K562 (cell line): Measurements from ENCODE around the gene HOXB5. TPM values are rescaled to one million over a fixed set of nuclear protein-coding genes. Genes with fewer than 3 reads are reported as not detected.

ENCODE experiments used
- DEAF1 ChIP-seq: fragments of 450-650 bp; formaldehyde crosslinking; IDR thresholded peaks from 2 replicates; pipeline ENCODE4 v1.4.0; 2020; ENCODE audit warnings: mild to moderate bottlenecking, moderate library complexity
- JUND ChIP-seq, 2 experiments: IDR thresholded peaks; 2 replicates in 1 of 2; 3 replicates in 1 of 2; pipeline ENCODE4 v1.6.1; 2011; ENCODE audit warnings: borderline replicate concordance in 2 of 2, low read depth in 2 of 2, low read length in 2 of 2, improper control_type of control experiment in 1 of 2, missing biosample characterization in 1 of 2, missing genetic modification characterization in 1 of 2, missing genetic modification reagents in 1 of 2
- KAT7 ChIP-seq: sonication (generic); formaldehyde crosslinking; IDR thresholded peaks from 2 replicates; pipeline ENCODE4 v1.8.0; 2022; ENCODE audit warnings: missing genetic modification reagents, mild to moderate bottlenecking, borderline replicate concordance
- KLF13 ChIP-seq: fragments of 450-650 bp; IDR thresholded peaks from 2 replicates; pipeline ENCODE4 v1.6.1; 2016; ENCODE audit warnings: missing genetic modification characterization, low read depth, mild to moderate bottlenecking, missing compliant biosample characterization, moderate library complexity, borderline replicate concordance
- NBN ChIP-seq: fragments of 450-650 bp; IDR thresholded peaks from 2 replicates; pipeline ENCODE4 v1.6.1; 2016; ENCODE audit warnings: low read depth, mild to moderate bottlenecking
- NEUROD1 ChIP-seq: fragments of 150-350 bp; IDR thresholded peaks from 2 replicates; pipeline ENCODE4 v1.6.1; 2014; ENCODE audit warnings: borderline replicate concordance, low read length, low read depth; ENCODE audit not compliant: partially characterized antibody
- RAD21 ChIP-seq, 2 experiments: fragments of 250-450 bp in 1 of 2; fragments of 450-650 bp in 1 of 2; sonication (Bioruptor Pico) in 1 of 2; formaldehyde crosslinking in 1 of 2; IDR thresholded peaks in 1 of 2; conservative IDR thresholded peaks in 1 of 2; 2 replicates each; pipeline versions ENCODE4 v1.4.0 to v1.8.0; 2020 to 2022; ENCODE audit warnings: mild to moderate bottlenecking in 2 of 2, moderate library complexity in 1 of 2
- RCOR1 ChIP-seq, 2 experiments: IDR thresholded peaks; 2 replicates each; pipeline ENCODE4 v1.6.1; 2012; ENCODE audit warnings: low read depth in 2 of 2, low read length in 2 of 2, borderline replicate concordance in 1 of 2, improper control_type of control experiment in 1 of 2
- RERE ChIP-seq: sonication (generic); formaldehyde crosslinking; IDR thresholded peaks from 2 replicates; pipeline ENCODE4 v1.8.0; 2023; ENCODE audit warnings: missing genetic modification reagents, mild to moderate bottlenecking, borderline replicate concordance
- RFX1 ChIP-seq: fragments of 450-650 bp; IDR thresholded peaks from 2 replicates; pipeline ENCODE4 v1.6.1; 2016; ENCODE audit warnings: mild to moderate bottlenecking, moderate library complexity
- SETDB1 ChIP-seq: IDR thresholded peaks from one replicate; pipeline ENCODE4 v1.6.1; 2012; ENCODE audit warnings: low read length, control low read depth, inconsistent platforms
- ZBED1 ChIP-seq: IDR thresholded peaks from 2 replicates; pipeline ENCODE4 v1.6.1; 2014
- ZNF589 ChIP-seq: fragments of 200-800 bp; sonication (Bioruptor generic); IDR thresholded peaks from 2 replicates; pipeline ENCODE4 v1.6.1; 2016; ENCODE audit warnings: low read depth, missing genetic modification characterization, missing compliant biosample characterization
- polyA plus RNA-seq, 8 experiments: library from polyadenylated mRNA; depleted of rRNA in 4 of 8; stranded (reverse) in 5 of 8; unstranded in 3 of 8; fragments of >200 nt; fragmentation: Nextera tagmentation in 2 of 8; fragmentation: Illumina TruSeq in 1 of 8; extraction: Ambion mirVana in 2 of 8; extraction: Trizol in 1 of 8; gene quantifications; 2 replicates each; pipeline versions ENCODE4 v1.2.1 to v1.2.3, GENCODE V29; 2011 to 2014; ENCODE audit warnings: inconsistent platforms in 1 of 8, missing spikeins in 1 of 8
- total RNA-seq, 7 experiments: library from RNA; depleted of rRNA in 6 of 7; stranded (reverse); fragments of >200 nt in 6 of 7; fragmentation: Illumina TruSeq in 2 of 7; extraction: Trizol in 2 of 7; gene quantifications; 2 replicates each; pipeline versions ENCODE4 v1.2.1 to v1.2.3, GENCODE V29; 2011 to 2021; ENCODE audit warnings: low replicate concordance in 1 of 7
- TF ChIP-seq, protein P1 (sequence below), 2 experiments: fragments of 250-450 bp in 1 of 2; fragments of 450-650 bp in 1 of 2; sonication (Bioruptor Pico) in 1 of 2; IDR thresholded peaks; 2 replicates each; pipeline versions ENCODE4 v1.6.1 to v1.8.0; 2016 to 2021; ENCODE audit warnings: mild to moderate bottlenecking in 2 of 2, moderate library complexity in 2 of 2, missing compliant biosample characterization in 1 of 2, missing genetic modification characterization in 1 of 2

The HOXB5 gene
- total and polyA plus RNA-seq, 9 of the 15 experiments (the other 6 are each of a cell fraction or from before 2014, with no cell fraction given) = 0.24 to 2.7 (median 0.65) TPM

GRCh38 chr17:48630925-48631692 is 37.5 kb upstream of the HOXB5 start (continued):
- no peak for TF ChIP-seq RERE (CRISPR knock-in tag)
- peak; percentile 62; the same call in 1 of the 2 replicates for TF ChIP-seq NBN
- TF ChIP-seq JUND (IDR thresholded peaks at IDR 0.05; ENCODE audit: borderline replicate concordance, low read depth, low read length) = peak; percentile 69
- peak; percentile 70; the same call in 2 of the 3 replicates for TF ChIP-seq JUND (tag; IDR thresholded peaks at IDR 0.05; ENCODE audit: borderline replicate concordance, low read depth, low read length)
- no peak for TF ChIP-seq RAD21 (CRISPR knock-in tag; conservative IDR thresholded peaks at IDR 0.05 in 1 of 2, IDR thresholded peaks at IDR 0.05 in 1 of 2)
- TF ChIP-seq SETDB1 = no peak
- TF ChIP-seq NEUROD1 = peak; percentile 61
- no peak for TF ChIP-seq RFX1
- no peak for TF ChIP-seq ZNF589 (CRISPR knock-in tag)
- TF ChIP-seq KLF13 (tag) = no peak
- TF ChIP-seq KAT7 (CRISPR knock-in tag) = no peak
- TF ChIP-seq DEAF1 (CRISPR knock-in tag) = no peak
- peak in 1 of 2 experiments; percentile 96; a peak in 2 of 4 replicates for TF ChIP-seq RCOR1 (IDR thresholded peaks at IDR 0.05; ENCODE audit: borderline replicate concordance in 1 of 2, low read depth in 2 of 2, low read length in 2 of 2)
- TF ChIP-seq, protein P1, sequence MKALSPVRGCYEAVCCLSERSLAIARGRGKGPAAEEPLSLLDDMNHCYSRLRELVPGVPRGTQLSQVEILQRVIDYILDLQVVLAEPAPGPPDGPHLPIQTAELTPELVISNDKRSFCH (CRISPR knock-in tag; IDR thresholded peaks at IDR 0.05) = no peak
- TF ChIP-seq, protein P1 (tag; IDR thresholded peaks at IDR 0.05) = peak; percentile 66; the same call in 1 of the 2 replicates
- no peak; the same call in 1 of the 2 replicates for TF ChIP-seq ZBED1
